ES-I3 (cell line): ENCODE measurements around the gene ITGB8.
"Not testable (repeated sequence)": the region's sequence is repeated elsewhere in the genome, so short reads cannot be mapped to it uniquely, and the experiment has no call there.

Source experiments
- H3K36me3 ChIP-seq: 2 replicates; pipeline ENCODE4 v1.6.1; 2013; ENCODE audit warnings: mild to moderate bottlenecking, low read length, control low read depth, moderate library complexity; ENCODE audit not compliant: insufficient read depth
- H3K4me1 ChIP-seq: 2 replicates; pipeline ENCODE4 v1.6.1; 2013; ENCODE audit warnings: mild to moderate bottlenecking, control low read depth, low read length; ENCODE audit not compliant: insufficient read depth
- H3K9ac ChIP-seq: 2 replicates; pipeline ENCODE4 v1.6.1; 2013; ENCODE audit warnings: low read depth, mild to moderate bottlenecking, low read length, moderate library complexity
- H3K9me3 ChIP-seq: 2 replicates; pipeline ENCODE4 v1.6.1; 2013; ENCODE audit warnings: mild to moderate bottlenecking, low read length, moderate library complexity; ENCODE audit not compliant: control insufficient read depth, insufficient read depth

Gene ITGB8

DNA sequence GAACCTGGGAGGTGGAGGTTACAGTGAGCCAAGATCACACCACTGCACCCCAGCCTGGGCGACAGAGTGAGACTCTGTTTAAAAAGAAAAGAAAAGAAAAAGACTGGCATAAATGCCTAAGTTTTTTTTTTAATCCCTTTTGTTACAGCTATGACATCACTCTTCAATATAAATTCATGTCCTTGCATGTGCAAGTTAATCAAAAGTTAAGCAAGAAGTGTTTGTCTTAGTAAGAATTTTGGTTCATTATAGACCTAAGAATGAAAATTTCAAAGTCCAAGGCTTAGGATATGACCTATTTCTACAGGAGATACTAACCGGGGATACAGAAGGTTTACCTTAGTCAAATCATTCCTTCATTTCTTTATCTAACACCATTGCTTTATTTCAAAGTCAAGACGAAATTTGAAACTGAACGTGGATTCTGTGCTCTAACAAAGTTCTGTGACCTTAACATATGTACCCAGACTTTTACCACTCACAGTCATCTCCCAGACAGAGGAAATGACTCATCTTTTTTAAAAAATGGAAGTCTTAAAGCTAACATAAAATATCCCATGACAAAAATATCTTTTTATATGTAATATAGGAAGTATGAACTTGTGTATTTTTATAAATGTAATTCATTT lies 29.3 kb upstream of the ITGB8 start:
- Histone ChIP-seq H3K9me3 (no peaks in the 10 kb centered on the region), H3K36me3 (no peaks in the 10 kb centered on the region), H3K9ac (no peak overlapping the region), H3K4me1 (peaks cover 3% of the 10 kb centered on the region)

DNA sequence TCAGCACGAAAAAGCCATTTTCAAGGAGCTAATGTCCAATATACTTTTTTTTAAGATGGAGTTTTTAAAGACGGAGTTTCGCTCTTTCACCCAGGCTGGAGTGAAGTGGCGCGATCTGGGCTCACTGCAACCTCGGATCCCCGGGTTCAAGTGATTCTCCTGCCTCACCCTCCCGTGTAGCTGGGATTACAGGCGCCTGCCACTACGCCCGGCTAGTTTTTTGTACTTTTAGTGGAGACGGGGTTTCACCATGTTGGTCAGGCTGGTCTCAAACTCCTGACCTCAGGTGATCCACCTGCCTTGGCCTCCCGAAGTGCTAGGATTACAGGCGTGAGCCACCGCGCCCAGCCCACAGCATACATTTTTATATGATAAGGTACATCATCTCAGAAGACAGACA lies 28.4 kb upstream of the ITGB8 start:
- not testable (repeated sequence) for H3K9ac ChIP-seq, H3K36me3 ChIP-seq, H3K9me3 ChIP-seq
- H3K4me1 ChIP-seq = peaks cover 12% of the 10 kb centered on the region

DNA sequence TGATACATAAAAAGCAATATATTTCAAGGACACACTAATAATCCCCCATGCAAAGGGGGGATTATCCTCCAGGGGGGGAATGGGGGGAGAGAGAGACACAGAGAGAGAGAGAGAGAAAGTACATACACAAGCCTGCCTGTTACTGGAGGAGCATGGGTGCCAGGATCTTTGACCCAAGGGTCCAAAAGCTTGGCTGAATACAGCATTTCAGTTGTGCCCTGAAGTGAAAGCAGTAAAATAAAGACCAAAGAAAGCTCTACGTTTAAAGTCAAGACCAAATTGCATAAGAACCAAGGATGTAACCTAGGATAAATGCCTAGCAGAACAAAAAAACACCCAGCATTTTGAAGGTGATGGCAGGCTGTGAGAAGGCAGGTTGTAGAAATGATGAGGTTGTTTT lies 27.8 kb upstream of the ITGB8 start:
- Histone ChIP-seq H3K36me3 (no peaks in the 10 kb centered on the region), H3K4me1 (peaks cover 12% of the 10 kb centered on the region), H3K9me3 (no peaks in the 10 kb centered on the region), H3K9ac (no peak overlapping the region)

DNA sequence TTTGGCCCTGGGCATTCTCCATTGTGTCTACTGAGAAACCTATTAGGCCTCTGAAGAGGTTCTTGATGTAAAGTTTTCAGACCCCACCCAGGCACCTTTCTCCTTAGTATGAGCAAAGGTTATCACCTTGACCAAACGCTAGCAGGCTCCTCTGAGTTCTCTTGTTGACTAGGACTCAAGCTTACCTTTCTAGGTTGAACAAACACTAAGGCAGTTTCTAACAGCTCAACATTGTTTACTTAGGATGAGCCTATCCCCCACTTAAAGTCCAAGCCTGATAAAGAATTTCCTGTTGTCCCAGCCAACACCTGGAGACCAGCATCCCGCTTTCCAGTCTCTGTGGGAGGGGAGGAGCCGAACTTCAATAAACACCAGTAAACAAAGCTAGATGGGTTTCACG lies 26.3 kb upstream of the ITGB8 start:
- Histone ChIP-seq H3K4me1 (peaks cover 17% of the 10 kb centered on the region), H3K9ac (no peak overlapping the region), H3K36me3 (no peaks in the 10 kb centered on the region), H3K9me3 (no peaks in the 10 kb centered on the region)

DNA sequence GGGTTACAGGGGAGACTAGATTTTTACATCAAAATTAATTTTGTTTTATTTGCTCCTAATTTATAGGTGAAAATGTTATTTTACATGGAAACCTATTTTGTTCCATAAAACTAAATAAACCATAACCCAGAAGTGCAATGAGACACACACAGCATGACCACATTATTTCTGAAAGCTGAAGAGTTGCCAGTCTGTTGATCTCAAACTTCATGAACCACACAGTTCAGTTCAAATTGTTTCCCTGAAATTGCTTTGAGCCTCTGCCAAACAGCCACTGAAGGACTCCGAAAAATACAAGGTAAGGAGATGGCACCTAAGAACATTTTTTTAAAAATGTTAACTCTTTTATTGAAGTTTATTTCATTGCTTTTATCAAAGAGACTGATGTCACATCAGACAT lies 25.0 kb upstream of the ITGB8 start:
- Histone ChIP-seq H3K9me3 (no peaks in the 10 kb centered on the region), H3K36me3 (no peaks in the 10 kb centered on the region), H3K4me1 (peaks cover 17% of the 10 kb centered on the region), H3K9ac (no peak overlapping the region)

DNA sequence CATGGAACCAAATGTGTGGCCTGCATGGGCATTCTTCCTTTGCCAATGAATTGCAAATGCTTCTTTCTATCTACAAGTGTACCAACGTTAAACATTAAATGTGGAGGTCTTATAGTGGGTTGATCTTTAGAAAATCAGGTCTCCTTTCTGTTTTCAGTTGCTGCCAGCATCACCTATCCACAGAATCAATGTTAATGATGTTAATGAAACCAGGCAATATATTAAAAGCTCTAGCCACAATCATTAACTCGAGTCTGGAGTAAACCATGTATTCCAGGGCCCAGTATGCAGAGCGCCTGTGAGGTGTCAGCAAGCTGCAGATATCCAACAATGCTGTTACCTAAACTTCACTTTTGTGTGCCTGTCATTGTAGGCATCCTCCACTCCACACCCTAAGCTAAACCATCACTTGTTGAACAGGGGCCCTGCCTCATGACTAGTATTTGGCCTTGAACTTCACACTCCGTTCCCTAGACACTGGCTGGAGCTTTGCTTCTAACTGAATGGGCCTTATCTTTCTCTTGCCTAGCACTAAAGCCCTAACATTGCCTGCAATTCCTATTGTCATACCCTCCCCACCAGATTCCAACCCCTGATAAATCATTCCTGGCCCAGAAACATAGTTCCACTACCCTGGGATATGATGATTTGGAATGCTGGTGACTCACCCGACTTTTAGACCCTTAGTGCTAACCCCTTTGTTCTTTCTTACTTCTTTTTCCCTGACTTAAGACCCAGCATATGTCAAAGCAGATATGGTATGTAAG lies 24.3 kb upstream of the ITGB8 start:
- Histone ChIP-seq H3K4me1 (peaks cover 17% of the 10 kb centered on the region), H3K9ac (no peak overlapping the region), H3K9me3 (no peaks in the 10 kb centered on the region), H3K36me3 (no peaks in the 10 kb centered on the region)

DNA sequence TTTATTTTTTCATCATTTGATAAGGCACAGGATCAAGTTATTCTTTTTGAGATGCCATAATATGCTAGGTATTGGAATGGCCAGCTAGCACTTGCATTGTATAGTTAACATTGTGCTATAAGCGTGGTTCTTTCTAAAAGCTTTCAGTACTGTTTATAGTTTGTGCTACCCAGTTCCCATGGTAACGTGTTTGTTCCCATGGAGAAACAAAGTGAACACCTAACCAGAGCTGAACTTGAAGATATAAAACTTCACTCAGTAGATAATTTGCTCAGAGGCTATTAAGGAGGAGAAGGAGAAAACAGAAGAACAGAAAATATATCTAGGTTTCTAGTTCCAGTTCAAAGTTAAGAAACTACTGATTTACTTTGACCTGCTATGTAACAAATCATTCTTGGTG lies 23.6 kb upstream of the ITGB8 start:
- no peaks in the 10 kb centered on the region for H3K36me3 ChIP-seq
- no peaks in the 10 kb centered on the region for H3K9me3 ChIP-seq
- H3K4me1 ChIP-seq = peaks cover 17% of the 10 kb centered on the region
- H3K9ac ChIP-seq = no peak overlapping the region

DNA sequence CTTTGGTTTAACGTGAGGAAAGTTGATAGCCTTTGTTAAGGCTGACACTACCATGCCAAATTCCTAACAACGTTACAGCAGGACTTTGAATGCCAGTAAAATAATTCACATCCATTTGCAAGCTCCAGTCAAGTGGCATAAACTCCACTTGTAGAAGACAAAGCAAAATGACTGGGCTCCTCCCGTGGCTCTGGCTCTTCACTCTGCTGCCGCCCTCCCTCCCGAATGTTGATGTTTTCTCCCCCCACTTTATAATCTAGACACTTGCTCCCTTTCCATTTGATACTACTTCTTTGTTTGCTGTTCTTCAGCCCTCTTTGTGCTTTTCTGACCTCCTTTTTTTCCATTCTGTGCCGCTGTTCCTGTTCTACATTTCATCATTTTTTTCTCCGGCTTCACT lies 22.8 kb upstream of the ITGB8 start:
- H3K9ac ChIP-seq = peak overlapping the region; percentile 8; the same call in 1 of the 2 replicates
- peaks cover 17% of the 10 kb centered on the region for H3K4me1 ChIP-seq
- no peaks in the 10 kb centered on the region for H3K9me3 ChIP-seq
- no peaks in the 10 kb centered on the region for H3K36me3 ChIP-seq

DNA sequence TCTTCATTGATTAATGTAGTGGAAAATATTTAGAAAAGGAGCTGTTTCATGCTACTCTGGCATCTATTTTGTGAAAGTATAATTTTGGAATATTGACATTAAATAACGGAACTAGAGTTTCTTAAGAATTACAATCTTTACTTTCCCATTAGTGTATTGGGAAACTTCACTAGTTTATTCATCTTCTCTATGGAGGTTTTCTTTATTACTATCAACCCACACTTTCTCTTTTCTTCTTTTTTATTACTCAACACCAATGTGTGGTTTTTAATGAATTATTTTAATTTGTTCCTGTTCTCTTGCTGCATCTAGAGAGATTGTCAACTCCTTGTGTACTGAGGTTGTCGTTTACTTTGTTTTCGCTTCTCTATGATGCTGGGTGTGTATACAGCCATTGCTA lies 20.4 kb upstream of the ITGB8 start:
- Histone ChIP-seq H3K4me1 (peaks cover 17% of the 10 kb centered on the region), H3K9me3 (no peaks in the 10 kb centered on the region), H3K36me3 (no peaks in the 10 kb centered on the region), H3K9ac (no peak overlapping the region)

DNA sequence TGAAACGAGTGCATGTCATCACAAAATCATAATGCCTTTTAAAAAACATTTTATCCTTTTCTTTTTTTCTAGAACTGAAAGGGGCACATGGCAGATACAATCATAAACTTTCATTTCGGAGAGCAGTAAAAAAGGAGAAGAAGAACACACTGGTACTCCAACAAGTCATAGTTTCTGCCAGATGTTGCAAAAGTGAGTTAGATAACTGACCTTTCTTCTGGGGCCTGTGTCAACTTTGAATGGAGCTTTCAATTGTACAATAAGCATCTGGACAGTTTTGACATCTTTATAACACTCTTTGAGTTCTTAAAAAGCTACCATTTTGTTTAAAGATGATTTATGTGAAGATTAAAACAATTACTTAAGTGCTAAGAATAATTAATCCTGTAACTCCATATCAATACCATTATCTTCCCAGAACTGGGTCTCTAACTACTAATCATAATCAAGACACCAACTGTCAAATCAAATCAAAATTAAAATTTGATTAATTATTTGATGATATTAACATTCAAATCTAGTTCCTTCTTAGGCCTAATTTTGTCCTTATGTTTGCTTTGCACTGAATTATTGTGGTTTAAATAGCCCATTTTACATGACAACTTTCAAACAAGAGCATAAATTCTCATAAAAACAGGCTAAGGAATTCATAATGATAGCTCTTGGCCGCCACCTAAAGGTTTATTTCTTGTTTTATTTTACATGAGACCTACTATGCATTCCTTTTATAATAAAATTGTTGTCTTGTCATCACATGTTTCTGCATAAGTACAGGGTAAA lies 19.5 kb upstream of the ITGB8 start:
- Histone ChIP-seq H3K9me3 (no peaks in the 10 kb centered on the region), H3K36me3 (no peaks in the 10 kb centered on the region), H3K4me1 (peaks cover 16% of the 10 kb centered on the region), H3K9ac (no peak overlapping the region)

DNA sequence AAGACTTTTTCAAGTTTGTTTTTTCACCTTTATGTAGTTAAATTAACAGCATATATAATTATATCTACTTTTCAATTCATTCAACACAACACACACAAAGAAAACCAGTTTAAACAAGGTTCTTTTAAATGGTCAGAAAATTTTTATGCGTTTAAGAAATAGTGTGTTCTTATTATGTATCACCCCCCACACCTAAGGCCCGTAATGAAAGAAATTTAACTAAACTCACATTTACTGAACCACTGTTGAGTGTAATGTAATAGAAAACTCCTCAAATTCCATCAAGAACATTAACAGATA lies 19.0 kb upstream of the ITGB8 start:
- H3K9me3 ChIP-seq = no peaks in the 10 kb centered on the region
- peaks cover 11% of the 10 kb centered on the region for H3K4me1 ChIP-seq
- no peak overlapping the region for H3K9ac ChIP-seq
- H3K36me3 ChIP-seq = no peaks in the 10 kb centered on the region

DNA sequence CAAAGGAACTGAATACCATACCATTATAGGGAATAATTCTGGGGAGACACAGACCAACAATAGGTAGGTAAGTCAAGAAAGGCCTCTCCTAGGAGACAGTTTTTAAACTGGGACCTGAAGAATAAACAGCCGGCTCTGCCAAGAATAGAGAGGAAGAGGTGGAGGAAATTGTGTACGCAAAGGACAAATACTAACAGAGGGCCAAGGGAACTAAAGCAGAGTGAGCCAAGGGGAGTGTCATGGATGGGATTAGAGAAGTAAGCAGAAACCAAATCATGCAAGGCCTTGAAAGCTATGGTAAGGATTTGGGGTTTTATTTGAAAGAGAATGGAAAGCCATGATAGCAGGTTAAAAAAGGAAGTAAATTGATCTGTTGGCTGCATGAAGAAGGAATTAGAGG lies 18.1 kb upstream of the ITGB8 start:
- Histone ChIP-seq H3K4me1 (peaks cover 5% of the 10 kb centered on the region; the same call in 1 of the 2 replicates), H3K36me3 (no peaks in the 10 kb centered on the region), H3K9me3 (no peaks in the 10 kb centered on the region), H3K9ac (no peak overlapping the region)

DNA sequence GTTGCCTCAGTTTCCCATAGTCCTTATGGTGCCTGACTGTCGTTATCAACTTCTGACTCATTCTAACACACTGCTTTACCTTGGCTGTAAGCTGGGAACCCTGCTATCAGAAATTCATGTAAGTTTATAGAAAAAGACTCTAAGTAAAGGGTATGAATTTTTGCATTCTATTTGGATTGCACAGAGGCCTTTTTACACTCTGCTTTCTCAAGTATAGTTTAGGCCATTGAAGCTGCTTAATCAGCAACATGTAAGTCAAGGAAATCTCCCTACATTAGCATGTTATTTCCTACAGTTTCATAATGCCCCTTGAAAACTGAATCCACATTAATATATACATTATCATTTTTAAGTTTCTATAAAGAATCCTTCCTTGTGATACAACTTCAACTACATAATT lies 17.1 kb upstream of the ITGB8 start:
- H3K9ac ChIP-seq = no peak overlapping the region
- H3K36me3 ChIP-seq = no peaks in the 10 kb centered on the region
- H3K9me3 ChIP-seq = no peaks in the 10 kb centered on the region
- H3K4me1 ChIP-seq = no peaks in the 10 kb centered on the region; the same call in 1 of the 2 replicates

DNA sequence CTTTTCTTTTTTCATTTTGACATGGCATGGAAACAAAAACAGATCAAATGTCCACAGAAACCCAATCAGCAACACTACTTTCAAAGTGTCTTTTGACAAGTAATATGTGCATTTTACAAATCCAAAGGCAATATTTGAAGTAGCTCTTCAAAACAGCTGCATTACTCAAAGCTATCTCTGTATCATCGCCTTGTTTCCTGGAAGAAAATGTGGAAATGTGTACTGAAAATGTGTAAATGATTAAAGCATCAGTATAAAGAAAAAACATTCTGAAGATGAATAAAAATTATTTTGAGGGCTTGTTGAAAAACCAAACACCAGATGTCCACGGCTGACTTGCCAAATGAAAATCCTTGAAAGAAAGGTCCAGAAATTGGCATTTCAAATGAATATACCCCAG lies 16.5 kb upstream of the ITGB8 start:
- no peaks in the 10 kb centered on the region; the same call in 1 of the 2 replicates for H3K4me1 ChIP-seq
- H3K9ac ChIP-seq = no peak overlapping the region
- no peaks in the 10 kb centered on the region for H3K36me3 ChIP-seq
- no peaks in the 10 kb centered on the region for H3K9me3 ChIP-seq

DNA sequence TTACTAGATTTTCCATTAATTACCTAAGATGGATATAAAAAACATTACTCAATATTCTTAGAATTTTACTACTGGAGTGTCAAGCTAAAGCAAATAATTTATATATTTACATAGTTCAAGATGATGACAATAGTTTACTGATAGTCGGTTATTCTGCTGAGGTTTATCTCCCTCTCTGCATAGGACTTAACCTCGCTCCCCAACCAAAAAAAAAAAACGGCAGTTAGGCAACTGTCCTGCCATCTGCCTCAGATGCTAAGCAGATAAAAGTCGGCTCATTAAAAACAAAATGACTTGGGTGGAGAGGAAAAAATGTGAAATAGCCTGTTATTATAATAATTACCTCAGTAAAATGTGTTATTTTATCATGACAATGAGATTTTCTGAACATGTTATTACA lies 14.0 kb upstream of the ITGB8 start:
- no peak overlapping the region for H3K9ac ChIP-seq
- no peaks in the 10 kb centered on the region for H3K36me3 ChIP-seq
- no peaks in the 10 kb centered on the region for H3K9me3 ChIP-seq
- no peaks in the 10 kb centered on the region; the same call in 1 of the 2 replicates for H3K4me1 ChIP-seq
